Measurements from ENCODE around the gene ZNF202. TPM values are rescaled to one million over a fixed set of nuclear protein-coding genes. Genes with fewer than 3 reads are reported as not detected.

ZNF202 gene
- total RNA-seq, 1 donor from 2014 or later: 27.8 TPM

- POLR2A ChIA-PET: no interaction called here
- Mint-ChIP-seq H3K4me3 (no peak overlapping the region), H3K36me3 (ENCODE audit: low read depth) (no peaks in the 10 kb centered on the region), H3K4me1 (no peaks in the 10 kb centered on the region), H3K27ac (no peak overlapping the region), H3K27me3 (no peaks in the 10 kb centered on the region), H3K9me3 (peaks cover 6% of the 10 kb centered on the region)
- intact Hi-C loops (cut with micrococcal nuclease): no loop called here
- CTCF ChIA-PET: no interaction called here
- no peak for TF ChIP-seq CTCF (IDR thresholded peaks at IDR 0.05)
- ATAC-seq (ENCODE audit: low read depth): no peak
- DNase-seq: no peak
These were observed 32.5 kb upstream of the ZNF202 start for GRCh38 chr11:123773959-123774358.

GRCh38 chr11:123773026-123773425, 31.6 kb upstream of the ZNF202 start:
- Mint-ChIP-seq H3K27ac (no peak overlapping the region), H3K4me1 (no peaks in the 10 kb centered on the region), H3K9me3 (peaks cover 6% of the 10 kb centered on the region), H3K4me3 (no peak overlapping the region), H3K36me3 (ENCODE audit: low read depth) (no peaks in the 10 kb centered on the region), H3K27me3 (peaks cover 2% of the 10 kb centered on the region)
- intact Hi-C loops (cut with micrococcal nuclease): no loop called here
- no peak for ATAC-seq (ENCODE audit: low read depth)
- DNase-seq: no peak
- ChIA-PET POLR2A (no interaction called here), CTCF (no interaction called here)
- TF ChIP-seq CTCF (IDR thresholded peaks at IDR 0.05): no peak

- Mint-ChIP-seq H3K36me3 (ENCODE audit: low read depth) (no peaks in the 10 kb centered on the region), H3K9me3 (peaks cover 6% of the 10 kb centered on the region), H3K27me3 (peaks cover 4% of the 10 kb centered on the region), H3K27ac (no peak overlapping the region), H3K4me3 (no peak overlapping the region), H3K4me1 (no peaks in the 10 kb centered on the region)
- no peak for TF ChIP-seq CTCF (IDR thresholded peaks at IDR 0.05)
- no peak for DNase-seq
- intact Hi-C loops (cut with micrococcal nuclease): no loop called here
- POLR2A ChIA-PET: no interaction called here
- ATAC-seq (ENCODE audit: low read depth): no peak
- CTCF ChIA-PET: no interaction called here
These were observed 30.2 kb upstream of the ZNF202 start for GRCh38 chr11:123771664-123772063.

GRCh38 chr11:123770712-123771111, 29.3 kb upstream of the ZNF202 start:
- TF ChIP-seq CTCF (IDR thresholded peaks at IDR 0.05): no peak
- ATAC-seq (ENCODE audit: low read depth) (no peak), DNase-seq (no peak)
- Mint-ChIP-seq H3K27ac (no peak overlapping the region), H3K36me3 (ENCODE audit: low read depth) (no peaks in the 10 kb centered on the region), H3K9me3 (peaks cover 6% of the 10 kb centered on the region), H3K4me1 (no peaks in the 10 kb centered on the region), H3K27me3 (peaks cover 4% of the 10 kb centered on the region), H3K4me3 (no peak overlapping the region)
- ChIA-PET CTCF (interaction anchor here (0.8 kb wide), 1 partner anchor 8 kb away, joined by 3 read pairs; no protein-coding TSS in a partner anchor), POLR2A (no interaction called here)
- intact Hi-C loops (cut with micrococcal nuclease): no loop called here

- Mint-ChIP-seq H3K27me3 (peaks cover 4% of the 10 kb centered on the region), H3K4me3 (no peak overlapping the region), H3K4me1 (no peaks in the 10 kb centered on the region), H3K9me3 (peaks cover 14% of the 10 kb centered on the region), H3K27ac (no peak overlapping the region), H3K36me3 (ENCODE audit: low read depth) (peaks cover 2% of the 10 kb centered on the region)
- CTCF ChIA-PET: no interaction called here
- intact Hi-C loops (cut with micrococcal nuclease): no loop called here
- POLR2A ChIA-PET: no interaction called here
- no peak for TF ChIP-seq CTCF (IDR thresholded peaks at IDR 0.05)
- DNase-seq: no peak
- ATAC-seq (ENCODE audit: low read depth): no peak
These were observed 24.1 kb upstream of the ZNF202 start for GRCh38 chr11:123765601-123766000.

Data from activated B cell treated with CpG ODN at 0.5 μM for 24 hours (primary cell).